ENCODE results near the gene PPM1E. TPM values are rescaled to one million over a fixed set of nuclear protein-coding genes. Genes with fewer than 3 reads are reported as not detected.

The PPM1E gene
- total and polyA plus RNA-seq, 2 donors (not counting 1 experiment from before 2014, with no cell fraction given) = not detected

GRCh38 chr17:58913971-58914769, 158.5 kb downstream of the PPM1E start:
- H2AFZ ChIP-seq (ENCODE audit: insufficient read depth, low read depth, low read length, poor library complexity, severe bottlenecking) = no peak overlapping the region
- H3K4me1 ChIP-seq (ENCODE audit: control insufficient read depth in 2 of 2, insufficient read depth in 2 of 2, low read length in 2 of 2) = no peaks in the 10 kb centered on the region
- whole genome bisulfite sequencing (ENCODE audit: insufficient coverage) = no CpG with 5 or more reads among the region's 2 CpGs
- no peak overlapping the region for H3K27ac ChIP-seq (ENCODE audit: low read length in 2 of 2)
- no peak overlapping the region for H3K4me3 Mint-ChIP-seq
- no peaks in the 10 kb centered on the region for H3K79me2 ChIP-seq (ENCODE audit: control insufficient read depth, insufficient read depth, low read length)
- CTCF ChIA-PET = interaction anchor here (0.6 kb wide), 1 partner anchor 391 kb away, joined by 3 read pairs; no protein-coding TSS in a partner anchor
- no peaks in the 10 kb centered on the region for H4K20me1 ChIP-seq (ENCODE audit: control insufficient read depth, insufficient read depth, low read length, poor library complexity, severe bottlenecking)
- H3K4me3 ChIP-seq (ENCODE audit: control extremely low read depth in 1 of 5, extremely low read depth in 1 of 5, insufficient read depth in 1 of 5, low read depth in 2 of 5, low read length in 4 of 5) = no peak overlapping the region
- TF ChIP-seq EZH2 (IDR thresholded peaks at IDR 0.05; ENCODE audit: borderline replicate concordance, insufficient read depth, low read depth, low read length, poor library complexity, severe bottlenecking) = no peak
- TF ChIP-seq CTCF (IDR thresholded peaks at IDR 0.05) = no peak
- H3K36me3 ChIP-seq (replicated peaks in 1 of 2; ENCODE audit: control extremely low read depth in 1 of 2, control insufficient read depth in 1 of 2, extremely low read depth in 1 of 2, insufficient read depth in 2 of 2, low read length in 1 of 2) = no peaks in the 10 kb centered on the region
- H3K4me2 ChIP-seq (replicated peaks; ENCODE audit: low read depth, low read length, poor library complexity, severe bottlenecking) = no peak overlapping the region
- intact Hi-C loops (cut with micrococcal nuclease) = no loop called here
- peaks cover 2 to 22% (median 12%) of the 10 kb centered on the region in 3 donors for H3K9me3 ChIP-seq (ENCODE audit: control extremely low read depth in 1 of 3, control insufficient read depth in 2 of 3, insufficient read depth in 1 of 3, low read length in 2 of 3)
- H3K9me3 Mint-ChIP-seq (ENCODE audit: insufficient read depth) = peaks cover 7% of the 10 kb centered on the region
- no peak for DNase-seq
- no peaks in the 10 kb centered on the region for H3K4me1 Mint-ChIP-seq
- no peak for ATAC-seq (ENCODE audit: low read depth)
- H3K27ac Mint-ChIP-seq = no peak overlapping the region
- POLR2A ChIA-PET = no interaction called here
- H3K27me3 ChIP-seq (replicated peaks in 1 of 4; ENCODE audit: control extremely low read depth in 1 of 4, control insufficient read depth in 3 of 4, insufficient read depth in 4 of 4, low read length in 3 of 4) = peaks cover 0 to 3% (median 0%) of the 10 kb centered on the region in 4 experiments
- peaks cover 1% of the 10 kb centered on the region for H3K27me3 Mint-ChIP-seq
- no peak overlapping the region for H3K9ac ChIP-seq (ENCODE audit: low read length)

- ATAC-seq (ENCODE audit: low read depth) = no peak
- Histone ChIP-seq H3K79me2 (ENCODE audit: control insufficient read depth, insufficient read depth, low read length) (no peaks in the 10 kb centered on the region), H3K36me3 (replicated peaks in 1 of 2; ENCODE audit: control extremely low read depth in 1 of 2, control insufficient read depth in 1 of 2, extremely low read depth in 1 of 2, insufficient read depth in 2 of 2, low read length in 1 of 2) (no peaks in the 10 kb centered on the region), H3K27ac (ENCODE audit: low read length in 2 of 2) (no peak overlapping the region), H3K4me1 (ENCODE audit: control insufficient read depth in 2 of 2, insufficient read depth in 2 of 2, low read length in 2 of 2) (no peaks in the 10 kb centered on the region), H3K27me3 (replicated peaks in 1 of 4; ENCODE audit: control extremely low read depth in 1 of 4, control insufficient read depth in 3 of 4, insufficient read depth in 4 of 4, low read length in 3 of 4) (no peaks in the 10 kb centered on the region), H3K9me3 (ENCODE audit: control extremely low read depth in 1 of 3, control insufficient read depth in 2 of 3, insufficient read depth in 1 of 3, low read length in 2 of 3) (peaks cover 0 to 8% (median 3%) of the 10 kb centered on the region in 3 donors), H3K4me2 (replicated peaks; ENCODE audit: low read depth, low read length, poor library complexity, severe bottlenecking) (no peak overlapping the region), H4K20me1 (ENCODE audit: control insufficient read depth, insufficient read depth, low read length, poor library complexity, severe bottlenecking) (no peaks in the 10 kb centered on the region), H3K4me3 (ENCODE audit: control extremely low read depth in 1 of 5, extremely low read depth in 1 of 5, insufficient read depth in 1 of 5, low read depth in 2 of 5, low read length in 4 of 5) (no peak overlapping the region), H3K9ac (ENCODE audit: low read length) (no peak overlapping the region), H2AFZ (ENCODE audit: insufficient read depth, low read depth, low read length, poor library complexity, severe bottlenecking) (no peak overlapping the region)
- peaks cover 9% of the 10 kb centered on the region for H3K4me1 Mint-ChIP-seq
- no peak overlapping the region for H3K4me3 Mint-ChIP-seq
- no CpG with 5 or more reads among the region's 1 CpG for WGBS (ENCODE audit: insufficient coverage)
- CTCF ChIA-PET = interaction anchor here (0.7 kb wide), 1 partner anchor 170 kb away, joined by 4 read pairs; no protein-coding TSS in a partner anchor
- no peak for DNase-seq
- no peak overlapping the region for H3K27ac Mint-ChIP-seq
- POLR2A ChIA-PET = no interaction called here
- H3K9me3 Mint-ChIP-seq (ENCODE audit: insufficient read depth) = peaks cover 1% of the 10 kb centered on the region
- intact Hi-C loops (cut with micrococcal nuclease) = no loop called here
- TF ChIP-seq EZH2 (IDR thresholded peaks at IDR 0.05; ENCODE audit: borderline replicate concordance, insufficient read depth, low read depth, low read length, poor library complexity, severe bottlenecking) (no peak), CTCF (IDR thresholded peaks at IDR 0.05) (no peak)
- H3K27me3 Mint-ChIP-seq = no peaks in the 10 kb centered on the region
Observed at GRCh38 chr17:58917228-58917627, 161.6 kb downstream of the PPM1E start.

Measured in B cell (primary cell).